ENCODE measurements around the gene UNC80. TPM values are rescaled to one million over a fixed set of nuclear protein-coding genes. Genes with fewer than 3 reads are reported as not detected.

The UNC80 gene
- total and polyA plus RNA-seq, 2 donors from 2014 or later = 0.04 to 0.06 TPM

GRCh38 chr2:209761566-209761965 is 10.1 kb upstream of the UNC80 start:
- H3K36me3 ChIP-seq (ENCODE audit: control insufficient read depth in 2 of 3, insufficient read depth in 3 of 3, low read length in 3 of 3) = no peaks in the 10 kb centered on the region
- no peak overlapping the region for H3K9ac ChIP-seq (ENCODE audit: low read length in 3 of 3)
- FAIRE-seq (no peak), DNase-seq (no peak)
- H3K9me3 ChIP-seq (ENCODE audit: control insufficient read depth in 2 of 3, insufficient read depth in 1 of 3, low read length in 3 of 3) = no peaks in the 10 kb centered on the region
- no peaks in the 10 kb centered on the region for H3K27me3 ChIP-seq (ENCODE audit: control insufficient read depth, insufficient read depth, low read length)
- TF ChIP-seq CTCF (IDR thresholded peaks at IDR 0.05; ENCODE audit: borderline replicate concordance, extremely low read depth, insufficient read depth) = no peak
- no peak overlapping the region for H3K27ac ChIP-seq (ENCODE audit: low read depth in 2 of 2, low read length in 2 of 2)
- no peaks in the 10 kb centered on the region for H3K4me1 ChIP-seq (ENCODE audit: control insufficient read depth in 2 of 3, insufficient read depth in 2 of 3, low read depth in 1 of 3, low read length in 3 of 3)
- intact Hi-C loops (cut with DNase I) = no loop called here
- H3K4me3 ChIP-seq (ENCODE audit: low read length in 3 of 3) = no peak overlapping the region

GRCh38 chr2:209762563-209762962 is 9.1 kb upstream of the UNC80 start:
- Histone ChIP-seq H3K9me3 (ENCODE audit: control insufficient read depth in 2 of 3, insufficient read depth in 1 of 3, low read length in 3 of 3) (no peaks in the 10 kb centered on the region), H3K27me3 (ENCODE audit: control insufficient read depth, insufficient read depth, low read length) (no peaks in the 10 kb centered on the region), H3K9ac (ENCODE audit: low read length in 3 of 3) (no peak overlapping the region), H3K36me3 (ENCODE audit: control insufficient read depth in 2 of 3, insufficient read depth in 3 of 3, low read length in 3 of 3) (no peaks in the 10 kb centered on the region), H3K4me1 (ENCODE audit: control insufficient read depth in 2 of 3, insufficient read depth in 2 of 3, low read depth in 1 of 3, low read length in 3 of 3) (no peaks in the 10 kb centered on the region), H3K27ac (ENCODE audit: low read depth in 2 of 2, low read length in 2 of 2) (no peak overlapping the region), H3K4me3 (ENCODE audit: low read length in 3 of 3) (no peak overlapping the region)
- intact Hi-C loops (cut with DNase I) = no loop called here
- DNase-seq (no peak), FAIRE-seq (no peak)
- TF ChIP-seq CTCF (IDR thresholded peaks at IDR 0.05; ENCODE audit: borderline replicate concordance, extremely low read depth, insufficient read depth) = no peak

- H3K27ac ChIP-seq (ENCODE audit: low read depth in 2 of 2, low read length in 2 of 2) = no peak overlapping the region
- no peaks in the 10 kb centered on the region for H3K27me3 ChIP-seq (ENCODE audit: control insufficient read depth, insufficient read depth, low read length)
- DNase-seq (no peak), FAIRE-seq (no peak)
- no peaks in the 10 kb centered on the region for H3K36me3 ChIP-seq (ENCODE audit: control insufficient read depth in 2 of 3, insufficient read depth in 3 of 3, low read length in 3 of 3)
- intact Hi-C loops (cut with DNase I) = no loop called here
- no peaks in the 10 kb centered on the region for H3K4me1 ChIP-seq (ENCODE audit: control insufficient read depth in 2 of 3, insufficient read depth in 2 of 3, low read depth in 1 of 3, low read length in 3 of 3)
- no peak overlapping the region for H3K9ac ChIP-seq (ENCODE audit: low read length in 3 of 3)
- TF ChIP-seq CTCF (IDR thresholded peaks at IDR 0.05; ENCODE audit: borderline replicate concordance, extremely low read depth, insufficient read depth) = no peak
- no peak overlapping the region for H3K4me3 ChIP-seq (ENCODE audit: low read length in 3 of 3)
- no peaks in the 10 kb centered on the region for H3K9me3 ChIP-seq (ENCODE audit: control insufficient read depth in 2 of 3, insufficient read depth in 1 of 3, low read length in 3 of 3)
Measured at GRCh38 chr2:209763106-209763505, 8.5 kb upstream of the UNC80 start.

GRCh38 chr2:209766613-209767012 is 5.0 kb upstream of the UNC80 start:
- FAIRE-seq = no peak
- Histone ChIP-seq H3K27me3 (ENCODE audit: control insufficient read depth, insufficient read depth, low read length) (no peaks in the 10 kb centered on the region), H3K9ac (ENCODE audit: low read length in 3 of 3) (no peak overlapping the region), H3K27ac (ENCODE audit: low read depth in 2 of 2, low read length in 2 of 2) (no peak overlapping the region), H3K9me3 (ENCODE audit: control insufficient read depth in 2 of 3, insufficient read depth in 1 of 3, low read length in 3 of 3) (no peaks in the 10 kb centered on the region), H3K36me3 (ENCODE audit: control insufficient read depth in 2 of 3, insufficient read depth in 3 of 3, low read length in 3 of 3) (no peaks in the 10 kb centered on the region), H3K4me3 (ENCODE audit: low read length in 3 of 3) (no peak overlapping the region), H3K4me1 (ENCODE audit: control insufficient read depth in 2 of 3, insufficient read depth in 2 of 3, low read depth in 1 of 3, low read length in 3 of 3) (peaks cover 0 to 3% (median 0%) of the 10 kb centered on the region in 3 donors)
- intact Hi-C loops (cut with DNase I) = no loop called here
- no peak for DNase-seq
- no peak for TF ChIP-seq CTCF (IDR thresholded peaks at IDR 0.05; ENCODE audit: borderline replicate concordance, extremely low read depth, insufficient read depth)
